Stimulated activated memory B cell treated with anti-CD40 and anti-IgM and Interleukin-4, amounts not matched to agents 10 μg/mL and 1 μg/mL and 100 μg/mL, for 72 hours (primary cell): ENCODE results near the gene DDC.
"Not testable (repeated sequence)": the region's sequence is repeated elsewhere in the genome, so short reads cannot be mapped to it uniquely, and the experiment has no call there.

Experiments
- ATAC-seq: fragments of 150-1000 bp; cut with Tn5 transposase; 2 replicates; pipeline ENCODE4 v1.10.0; 2021
- H3K27ac Mint-ChIP-seq: one replicate; pipeline ENCODE4 v1.8.0; 2022; ENCODE audit warnings: mild to moderate bottlenecking, mixed read lengths
- H3K27me3 Mint-ChIP-seq: one replicate; pipeline ENCODE4 v1.8.0; 2022; ENCODE audit warnings: mixed read lengths
- H3K36me3 Mint-ChIP-seq: one replicate; pipeline ENCODE4 v1.8.0; 2022; ENCODE audit warnings: mixed read lengths
- H3K4me1 Mint-ChIP-seq: one replicate; pipeline ENCODE4 v1.8.0; 2022; ENCODE audit warnings: mixed read lengths
- H3K4me3 Mint-ChIP-seq: one replicate; pipeline ENCODE4 v1.8.0; 2022; ENCODE audit warnings: mild to moderate bottlenecking, moderate library complexity, mixed read lengths
- H3K9me3 Mint-ChIP-seq: one replicate; pipeline ENCODE4 v1.8.0; 2022; ENCODE audit warnings: mixed read lengths

The DDC gene

GRCh38 chr7:50552139-50552538, 13.1 kb downstream of the DDC start:
- ATAC-seq, result no peak
- H3K27me3 Mint-ChIP-seq, result peaks cover 25% of the 10 kb centered on the region
- no peaks in the 10 kb centered on the region for H3K4me1 Mint-ChIP-seq
- H3K4me3 Mint-ChIP-seq, result no peak overlapping the region
- no peaks in the 10 kb centered on the region for H3K9me3 Mint-ChIP-seq
- no peak overlapping the region for H3K27ac Mint-ChIP-seq
- no peaks in the 10 kb centered on the region for H3K36me3 Mint-ChIP-seq

- peaks cover 24% of the 10 kb centered on the region for H3K27me3 Mint-ChIP-seq
- H3K36me3 Mint-ChIP-seq, H3K4me3 Mint-ChIP-seq, H3K9me3 Mint-ChIP-seq, ATAC-seq, H3K4me1 Mint-ChIP-seq, H3K27ac Mint-ChIP-seq: not testable (repeated sequence)
Observed at GRCh38 chr7:50545613-50546012, 19.6 kb downstream of the DDC start.

- ATAC-seq, result no peak
- H3K27ac Mint-ChIP-seq, result no peak overlapping the region
- peaks cover 31% of the 10 kb centered on the region for H3K27me3 Mint-ChIP-seq
- H3K4me1 Mint-ChIP-seq, result no peaks in the 10 kb centered on the region
- H3K4me3 Mint-ChIP-seq, result no peak overlapping the region
- H3K9me3 Mint-ChIP-seq, result no peaks in the 10 kb centered on the region
- no peaks in the 10 kb centered on the region for H3K36me3 Mint-ChIP-seq
Observed at GRCh38 chr7:50544992-50545391, 20.2 kb downstream of the DDC start.

- Mint-ChIP-seq H3K4me1 (no peaks in the 10 kb centered on the region), H3K27me3 (peaks cover 34% of the 10 kb centered on the region)
Observed at GRCh38 chr7:50543776-50544442, 21.3 kb downstream of the DDC start.

GRCh38 chr7:50542132-50542531, 23.1 kb downstream of the DDC start:
- Mint-ChIP-seq H3K27ac (no peak overlapping the region), H3K27me3 (peaks cover 34% of the 10 kb centered on the region), H3K9me3 (no peaks in the 10 kb centered on the region), H3K4me3 (no peak overlapping the region), H3K4me1 (no peaks in the 10 kb centered on the region), H3K36me3 (no peaks in the 10 kb centered on the region)
- ATAC-seq, result no peak

More at GRCh38 chr7:50543776-50544442, 21.3 kb downstream of the DDC start:
- Mint-ChIP-seq H3K27ac (no peak overlapping the region), H3K9me3 (no peaks in the 10 kb centered on the region), H3K4me3 (no peak overlapping the region), H3K36me3 (no peaks in the 10 kb centered on the region)
- ATAC-seq, result no peak

GRCh38 chr7:50540785-50541579, 24.2 kb downstream of the DDC start:
- Mint-ChIP-seq H3K4me3 (no peak overlapping the region), H3K4me1 (no peaks in the 10 kb centered on the region), H3K27ac (no peak overlapping the region), H3K9me3 (no peaks in the 10 kb centered on the region), H3K27me3 (peaks cover 34% of the 10 kb centered on the region), H3K36me3 (no peaks in the 10 kb centered on the region)
- ATAC-seq, result no peak

GRCh38 chr7:50539725-50540124, 25.5 kb downstream of the DDC start:
- H3K27ac Mint-ChIP-seq, result no peak overlapping the region
- H3K27me3 Mint-ChIP-seq, result peaks cover 32% of the 10 kb centered on the region
- H3K36me3 Mint-ChIP-seq, result no peaks in the 10 kb centered on the region
- no peak overlapping the region for H3K4me3 Mint-ChIP-seq
- no peaks in the 10 kb centered on the region for H3K4me1 Mint-ChIP-seq
- H3K9me3 Mint-ChIP-seq, result no peaks in the 10 kb centered on the region
- ATAC-seq, result no peak

- no peak overlapping the region for H3K27ac Mint-ChIP-seq
- H3K4me3 Mint-ChIP-seq, result no peak overlapping the region
- peak; percentile 5 for ATAC-seq
- H3K9me3 Mint-ChIP-seq, result no peaks in the 10 kb centered on the region
- H3K4me1 Mint-ChIP-seq, result peaks cover 6% of the 10 kb centered on the region
- peaks cover 20% of the 10 kb centered on the region for H3K27me3 Mint-ChIP-seq
- no peaks in the 10 kb centered on the region for H3K36me3 Mint-ChIP-seq
Observed at GRCh38 chr7:50538478-50538877, 26.7 kb downstream of the DDC start.

- Mint-ChIP-seq H3K27ac (no peak overlapping the region), H3K9me3 (no peaks in the 10 kb centered on the region), H3K4me1 (peaks cover 6% of the 10 kb centered on the region), H3K4me3 (no peak overlapping the region), H3K27me3 (peaks cover 24% of the 10 kb centered on the region), H3K36me3 (no peaks in the 10 kb centered on the region)
- ATAC-seq, result no peak
Observed at GRCh38 chr7:50537417-50537816, 27.8 kb downstream of the DDC start.

GRCh38 chr7:50535291-50535711, 29.9 kb downstream of the DDC start:
- H3K4me1 Mint-ChIP-seq, result not testable (repeated sequence)

GRCh38 chr7:50534690-50535290, 30.4 kb downstream of the DDC start:
- Mint-ChIP-seq H3K27me3 (peaks cover 10% of the 10 kb centered on the region), H3K36me3 (no peaks in the 10 kb centered on the region), H3K9me3 (no peaks in the 10 kb centered on the region), H3K4me1 (peaks cover 6% of the 10 kb centered on the region), H3K4me3 (no peak overlapping the region), H3K27ac (no peak overlapping the region)
- ATAC-seq, result no peak

More at GRCh38 chr7:50535291-50535711, 29.9 kb downstream of the DDC start:
- H3K9me3 Mint-ChIP-seq, H3K36me3 Mint-ChIP-seq, H3K27ac Mint-ChIP-seq, H3K4me3 Mint-ChIP-seq, ATAC-seq: not testable (repeated sequence)
- peaks cover 15% of the 10 kb centered on the region for H3K27me3 Mint-ChIP-seq

- H3K27me3 Mint-ChIP-seq, result peaks cover 8% of the 10 kb centered on the region
- no peaks in the 10 kb centered on the region for H3K9me3 Mint-ChIP-seq
- no peak overlapping the region for H3K4me3 Mint-ChIP-seq
- peaks cover 6% of the 10 kb centered on the region for H3K4me1 Mint-ChIP-seq
- H3K27ac Mint-ChIP-seq, result no peak overlapping the region
- no peaks in the 10 kb centered on the region for H3K36me3 Mint-ChIP-seq
- ATAC-seq, result no peak
Observed at GRCh38 chr7:50533866-50534265, 31.3 kb downstream of the DDC start.

GRCh38 chr7:50531928-50532327, 33.3 kb downstream of the DDC start:
- H3K4me1 Mint-ChIP-seq, result peaks cover 6% of the 10 kb centered on the region
- H3K27me3 Mint-ChIP-seq, result peaks cover 8% of the 10 kb centered on the region
- ATAC-seq, result no peak
- no peak overlapping the region for H3K27ac Mint-ChIP-seq
- H3K36me3 Mint-ChIP-seq, result no peaks in the 10 kb centered on the region
- H3K4me3 Mint-ChIP-seq, result no peak overlapping the region
- H3K9me3 Mint-ChIP-seq, result no peaks in the 10 kb centered on the region

GRCh38 chr7:50531401-50531911, 33.7 kb downstream of the DDC start:
- H3K4me1 Mint-ChIP-seq, result peaks cover 6% of the 10 kb centered on the region
- peaks cover 8% of the 10 kb centered on the region for H3K27me3 Mint-ChIP-seq
- H3K4me3 Mint-ChIP-seq, result no peak overlapping the region
- ATAC-seq, result peak; percentile 34
- H3K9me3 Mint-ChIP-seq, result no peaks in the 10 kb centered on the region
- H3K36me3 Mint-ChIP-seq, result no peaks in the 10 kb centered on the region
- no peak overlapping the region for H3K27ac Mint-ChIP-seq

GRCh38 chr7:50530766-50531165, 34.4 kb downstream of the DDC start:
- Mint-ChIP-seq H3K4me1 (peaks cover 6% of the 10 kb centered on the region), H3K9me3 (peaks cover 2% of the 10 kb centered on the region), H3K27me3 (peaks cover 13% of the 10 kb centered on the region), H3K27ac (no peak overlapping the region), H3K4me3 (no peak overlapping the region), H3K36me3 (no peaks in the 10 kb centered on the region)
- ATAC-seq, result no peak
